ENCODE measurements around the gene SLC29A3. TPM values are rescaled to one million over a fixed set of nuclear protein-coding genes. Genes with fewer than 3 reads are reported as not detected.

The SLC29A3 gene
- total RNA-seq, 1 experiment from 2014 or later = 4.4 TPM

GRCh38 chr10:71326464-71326881, 7.4 kb downstream of the SLC29A3 start:
- no peaks in the 10 kb centered on the region for H3K27me3 ChIP-seq (ENCODE audit: low read length)
- H3K4me2 ChIP-seq (ENCODE audit: low read length) = no peak overlapping the region
- no peak overlapping the region for H3K9ac ChIP-seq (ENCODE audit: low read length)
- CTCF ChIA-PET = no interaction called here
- intact Hi-C loops (cut with micrococcal nuclease) = no loop called here
- DNase-seq (no peak), ATAC-seq (no peak)
- H4K20me1 ChIP-seq (ENCODE audit: low read length) = no peaks in the 10 kb centered on the region
- H3K79me2 ChIP-seq (ENCODE audit: low read length) = no peaks in the 10 kb centered on the region
- no peaks in the 10 kb centered on the region for H3K36me3 ChIP-seq (ENCODE audit: low read depth, low read length)
- H3K27ac ChIP-seq (ENCODE audit: low read length) = no peak overlapping the region
- TF ChIP-seq CTCF (conservative IDR thresholded peaks at IDR 0.05; ENCODE audit: low read depth, low read length) (no peak), EZH2phosphoT487 (IDR thresholded peaks at IDR 0.05; ENCODE audit: borderline replicate concordance, low read length) (no peak), EZH2 (IDR thresholded peaks at IDR 0.05; ENCODE audit: low read length, unreplicated experiment) (no peak)
- H3K9me2 ChIP-seq (replicated peaks; ENCODE audit: low read length) = no peaks in the 10 kb centered on the region
- H3K4me1 ChIP-seq (ENCODE audit: insufficient read depth, low read length) = no peaks in the 10 kb centered on the region
- no TSS peak for BruUV-seq (replicated peaks)
- no peak overlapping the region for H3K4me3 ChIP-seq (ENCODE audit: low read length)
- no peaks in the 10 kb centered on the region for H3F3A ChIP-seq (ENCODE audit: low read length, unreplicated experiment)
- H2AFZ ChIP-seq (ENCODE audit: low read length) = no peak overlapping the region
- POLR2A ChIA-PET (ENCODE audit: unreplicated experiment) = no interaction called here
- H3K9me3 ChIP-seq (ENCODE audit: low read length) = no peaks in the 10 kb centered on the region

DNA sequence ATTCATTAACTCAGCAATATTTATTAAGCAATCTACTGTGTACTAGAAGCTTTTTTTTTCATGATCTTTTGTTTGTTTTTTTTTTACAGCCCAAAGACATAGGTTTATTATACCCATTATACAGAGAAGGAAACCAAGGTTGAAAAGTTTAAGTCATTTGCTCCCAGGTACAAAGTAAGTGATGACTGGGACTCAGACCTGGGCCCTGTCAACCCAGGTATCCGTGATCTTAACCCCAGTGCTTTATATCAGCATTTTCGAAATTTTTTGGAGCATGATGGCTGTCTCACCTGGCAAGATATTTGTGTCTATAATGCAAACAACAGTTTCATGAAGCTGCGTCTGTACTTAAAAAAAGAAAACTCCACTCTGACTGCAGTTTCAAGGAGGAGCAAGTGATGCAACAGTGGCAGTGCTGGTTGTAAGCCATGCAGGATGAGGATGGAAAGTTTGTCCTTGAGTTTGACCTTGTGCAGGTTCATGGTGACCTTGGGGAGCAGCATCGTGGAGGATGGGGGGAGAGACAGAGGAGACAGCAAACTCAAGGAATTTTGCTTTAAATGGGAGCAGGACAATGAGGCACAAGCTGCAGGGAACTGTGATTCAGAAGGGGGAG, 11.8 kb downstream of the SLC29A3 start:
- POLR2A ChIA-PET (ENCODE audit: unreplicated experiment) = no interaction called here
- Histone ChIP-seq H3K9ac (ENCODE audit: low read length) (no peak overlapping the region), H3K4me3 (ENCODE audit: low read length) (no peak overlapping the region), H3K36me3 (ENCODE audit: low read depth, low read length) (no peaks in the 10 kb centered on the region), H2AFZ (ENCODE audit: low read length) (no peak overlapping the region), H3K27me3 (ENCODE audit: low read length) (no peaks in the 10 kb centered on the region), H3K9me3 (ENCODE audit: low read length) (no peaks in the 10 kb centered on the region), H3K4me2 (ENCODE audit: low read length) (no peak overlapping the region), H4K20me1 (ENCODE audit: low read length) (no peaks in the 10 kb centered on the region), H3K79me2 (ENCODE audit: low read length) (no peaks in the 10 kb centered on the region), H3F3A (ENCODE audit: low read length, unreplicated experiment) (no peaks in the 10 kb centered on the region), H3K27ac (ENCODE audit: low read length) (no peak overlapping the region), H3K4me1 (ENCODE audit: insufficient read depth, low read length) (no peaks in the 10 kb centered on the region), H3K9me2 (replicated peaks; ENCODE audit: low read length) (no peaks in the 10 kb centered on the region)
- DNase-seq (no peak), ATAC-seq (no peak)
- TF ChIP-seq EZH2phosphoT487 (IDR thresholded peaks at IDR 0.05; ENCODE audit: borderline replicate concordance, low read length) = no peak
- TF ChIP-seq CTCF (conservative IDR thresholded peaks at IDR 0.05; ENCODE audit: low read depth, low read length) = no peak
- CTCF ChIA-PET = no interaction called here
- no TSS peak for BruUV-seq (replicated peaks)
- intact Hi-C loops (cut with micrococcal nuclease) = no loop called here

DNA sequence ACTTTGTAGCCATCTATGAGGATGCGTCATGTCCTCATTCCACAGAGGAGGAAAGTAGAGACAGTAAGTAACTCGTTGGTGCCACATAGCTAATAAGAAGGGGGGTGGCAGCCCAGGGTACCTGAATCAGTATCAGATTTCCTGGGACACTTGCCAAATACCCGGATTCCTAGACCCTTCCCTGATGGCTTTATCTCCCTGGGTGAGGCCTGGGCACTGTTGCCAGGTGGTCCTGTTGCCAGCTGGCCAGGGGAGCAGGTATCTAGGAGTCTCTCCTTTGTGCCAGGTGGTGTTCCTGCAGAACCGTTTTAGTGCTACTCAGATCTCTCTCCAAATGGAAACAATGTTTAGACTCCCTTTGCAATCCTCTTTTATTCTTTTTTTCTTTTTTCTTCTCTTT, 12.7 kb downstream of the SLC29A3 start:
- no peaks in the 10 kb centered on the region for H3F3A ChIP-seq (ENCODE audit: low read length, unreplicated experiment)
- POLR2A ChIA-PET (ENCODE audit: unreplicated experiment) = no interaction called here
- no peak for ATAC-seq
- no peaks in the 10 kb centered on the region for H3K79me2 ChIP-seq (ENCODE audit: low read length)
- intact Hi-C loops (cut with micrococcal nuclease) = no loop called here
- H4K20me1 ChIP-seq (ENCODE audit: low read length) = no peaks in the 10 kb centered on the region
- no peaks in the 10 kb centered on the region for H3K27me3 ChIP-seq (ENCODE audit: low read length)
- H3K4me2 ChIP-seq (ENCODE audit: low read length) = no peak overlapping the region
- H3K27ac ChIP-seq (ENCODE audit: low read length) = no peak overlapping the region
- H3K4me3 ChIP-seq (ENCODE audit: low read length) = no peak overlapping the region
- H3K9ac ChIP-seq (ENCODE audit: low read length) = no peak overlapping the region
- no peak for DNase-seq
- no peaks in the 10 kb centered on the region for H3K9me3 ChIP-seq (ENCODE audit: low read length)
- CTCF ChIA-PET = no interaction called here
- no TSS peak for BruUV-seq (replicated peaks)
- no peaks in the 10 kb centered on the region for H3K9me2 ChIP-seq (replicated peaks; ENCODE audit: low read length)
- no peaks in the 10 kb centered on the region for H3K4me1 ChIP-seq (ENCODE audit: insufficient read depth, low read length)
- TF ChIP-seq EZH2 (IDR thresholded peaks at IDR 0.05; ENCODE audit: low read length, unreplicated experiment) = no peak
- TF ChIP-seq CTCF (conservative IDR thresholded peaks at IDR 0.05; ENCODE audit: low read depth, low read length) = no peak
- no peak for TF ChIP-seq EZH2phosphoT487 (IDR thresholded peaks at IDR 0.05; ENCODE audit: borderline replicate concordance, low read length)
- H3K36me3 ChIP-seq (ENCODE audit: low read depth, low read length) = no peaks in the 10 kb centered on the region
- no peak overlapping the region for H2AFZ ChIP-seq (ENCODE audit: low read length)
